GM18517 (cell line): Measurements from ENCODE around the gene CACNG4.
"Not testable (repeated sequence)": the region's sequence is repeated elsewhere in the genome, so short reads cannot be mapped to it uniquely, and the experiment has no call there.

Experiments
- ATAC-seq: cut with Tn5 transposase; IDR thresholded peaks from one replicate; pipeline ENCODE4 v1.9.1; 2021; ENCODE audit warnings: mild to moderate bottlenecking, moderate library complexity; ENCODE audit not compliant: unreplicated experiment

CACNG4 gene

DNA sequence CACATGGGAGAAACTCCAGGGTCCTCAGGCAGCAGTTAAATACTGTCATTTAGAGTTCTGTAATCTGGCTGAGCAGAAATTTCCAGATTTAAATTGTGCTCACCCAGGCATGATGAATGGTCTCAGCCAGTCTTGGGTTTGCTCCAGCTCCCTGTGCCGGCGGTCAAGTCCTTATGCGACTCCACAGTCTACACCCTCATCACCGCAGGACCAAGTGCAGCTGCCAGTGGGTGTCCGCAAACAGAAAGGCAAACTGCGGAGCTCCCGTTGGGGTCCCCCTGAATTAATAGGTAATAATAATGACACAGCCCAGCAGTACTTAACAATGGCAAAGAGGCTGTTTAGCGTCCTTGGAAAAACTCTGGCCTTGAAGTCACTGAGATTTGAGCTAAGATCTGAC is 3.9 kb upstream of the CACNG4 start:
- no peak for ATAC-seq

GRCh38 chr17:66963521-66963908 is 992 bp upstream of the CACNG4 start:
- ATAC-seq, result no peak

GRCh38 chr17:66964930-66965800 is 658 bp downstream of the CACNG4 start:
- ATAC-seq, result no peak

DNA sequence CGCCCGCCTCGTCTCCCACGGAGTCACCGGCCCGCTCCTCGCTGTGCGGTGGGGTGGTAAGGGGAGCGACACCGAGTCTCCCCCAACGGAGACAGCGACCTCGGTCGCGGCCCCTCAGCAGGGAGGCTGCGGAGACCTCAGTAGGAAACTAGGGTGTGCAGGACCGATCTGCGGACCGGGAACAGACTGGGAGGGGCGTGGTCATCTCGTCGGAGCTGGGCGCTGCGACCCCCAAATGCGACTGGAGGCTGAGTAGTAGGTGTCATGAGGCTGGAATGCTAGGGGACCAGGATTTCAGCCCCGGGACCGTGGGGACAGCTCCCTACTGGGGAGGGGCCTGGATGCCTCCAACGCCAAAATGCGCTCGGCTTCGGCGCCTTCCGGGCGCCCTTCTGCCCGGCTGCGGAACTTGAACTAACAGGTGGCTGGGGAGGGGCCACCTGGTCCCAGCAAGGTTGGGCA is 1.3 kb downstream of the CACNG4 start:
- no peak for ATAC-seq

DNA sequence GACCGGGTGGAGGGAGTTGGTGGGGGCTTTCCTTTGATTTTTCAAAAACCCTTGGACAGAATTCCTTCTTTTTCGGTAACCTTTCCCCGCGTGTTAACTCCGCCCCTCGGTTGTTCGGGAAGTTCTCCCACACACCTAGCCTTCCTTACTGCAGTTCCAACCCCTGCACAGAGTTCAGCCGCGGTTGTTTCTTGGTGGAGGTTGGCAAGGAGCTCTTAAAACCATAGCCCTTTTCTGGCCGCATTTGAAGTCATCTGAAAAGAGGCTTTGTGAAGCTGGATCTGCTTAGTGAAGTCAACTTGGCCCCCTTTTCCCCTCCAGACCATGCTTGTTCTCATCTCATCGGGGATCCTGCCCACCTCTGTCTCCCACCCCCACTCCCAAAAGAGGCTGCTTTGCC is 1.8 kb downstream of the CACNG4 start:
- ATAC-seq, result no peak

- ATAC-seq, result no peak
Measured at GRCh38 chr17:66966704-66967418, 2.4 kb downstream of the CACNG4 start.

DNA sequence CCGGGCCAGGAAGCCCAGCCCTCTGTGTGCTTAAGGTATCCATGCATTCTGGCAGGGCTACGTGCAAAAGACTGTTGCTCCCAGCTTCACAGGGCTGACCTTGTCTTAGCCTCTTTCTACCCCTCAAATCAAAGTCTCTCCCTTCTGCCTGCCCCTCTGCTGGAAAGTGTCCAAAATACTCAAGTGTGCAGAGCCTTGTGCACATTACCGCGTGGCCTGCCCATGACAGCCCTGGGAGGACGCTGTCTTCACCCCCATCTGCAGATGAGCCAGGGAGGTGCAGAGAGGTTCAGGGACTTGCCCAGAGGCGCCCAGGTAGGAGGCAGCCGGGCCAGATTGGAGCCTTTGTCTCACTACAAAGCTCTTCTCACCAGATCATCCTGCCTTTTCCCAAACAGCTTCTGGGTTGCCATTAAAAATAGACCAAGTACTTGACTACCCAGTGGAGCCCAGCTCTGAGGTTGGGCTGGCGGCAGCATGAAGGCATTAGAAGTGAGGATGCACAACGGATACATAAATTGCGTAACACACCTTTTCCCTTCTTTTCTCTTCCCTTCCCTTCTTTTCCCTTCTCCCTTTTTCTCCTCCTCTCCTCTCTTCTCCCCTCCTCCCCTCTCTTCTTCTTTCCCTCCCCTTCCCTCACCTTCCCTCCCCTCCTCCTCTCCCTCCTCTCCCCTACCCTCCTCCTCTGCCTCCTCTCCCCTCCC is 3.5 kb downstream of the CACNG4 start:
- ATAC-seq, result no peak

DNA sequence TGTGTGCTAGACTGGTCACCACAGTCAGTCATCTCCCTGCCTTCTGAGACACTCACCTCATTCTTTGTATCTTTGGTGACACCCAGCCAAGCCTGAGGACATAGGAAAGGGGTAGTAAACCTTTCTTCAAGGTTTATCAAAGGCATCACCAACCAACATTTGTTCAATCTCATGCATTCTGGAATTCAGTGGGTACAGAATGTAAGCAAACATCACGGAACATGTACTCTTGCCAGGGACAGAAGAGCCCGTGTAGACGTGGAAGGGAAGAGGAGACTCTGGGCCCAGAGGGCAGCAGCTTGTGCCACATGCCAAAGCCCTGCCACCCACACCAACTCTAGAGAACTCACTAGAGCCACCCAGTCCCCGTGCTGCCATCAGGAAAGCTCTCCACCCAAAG is 4.4 kb downstream of the CACNG4 start:
- no peak for ATAC-seq

DNA sequence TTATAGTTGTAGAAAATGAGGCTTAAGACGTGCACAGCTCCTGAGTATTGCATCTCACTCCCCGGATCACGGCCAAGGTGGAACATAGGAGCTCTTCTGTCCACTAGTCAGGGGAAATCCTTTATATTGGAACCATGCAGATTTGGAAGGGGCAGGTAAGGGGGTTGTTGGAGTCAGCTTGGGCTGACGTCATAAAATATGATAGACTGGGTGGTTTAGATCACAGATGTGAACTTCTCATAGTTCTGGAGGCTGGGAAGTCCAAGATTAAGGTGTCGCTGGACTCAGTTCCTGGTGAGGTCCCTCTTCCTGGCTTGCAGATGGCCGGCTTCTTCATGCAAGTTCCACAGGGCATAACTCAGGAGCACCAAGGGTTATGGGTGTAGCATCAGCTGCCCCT is 5.6 kb downstream of the CACNG4 start:
- no peak for ATAC-seq

DNA sequence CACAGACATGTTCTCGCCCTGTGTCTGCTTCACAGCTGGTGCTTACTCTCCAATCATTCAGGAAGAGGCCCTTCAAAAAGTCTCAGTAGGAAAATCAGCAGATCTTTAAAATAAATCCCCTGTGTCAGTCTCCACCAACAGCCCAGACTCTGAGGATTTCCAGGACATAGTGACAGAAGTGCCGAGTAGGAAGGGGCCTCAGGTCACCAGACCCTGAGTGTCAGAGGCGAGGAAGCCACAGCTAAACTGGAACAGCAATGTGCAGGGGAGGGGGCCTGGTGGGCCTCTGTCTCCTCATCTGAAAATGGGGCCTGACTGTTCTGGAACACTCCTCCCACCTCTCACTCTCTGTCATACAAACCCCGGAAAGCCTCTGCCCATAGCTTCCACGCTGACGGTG is 6.3 kb downstream of the CACNG4 start:
- ATAC-seq, result no peak

GRCh38 chr17:66971264-66971663 is 6.8 kb downstream of the CACNG4 start:
- no peak for ATAC-seq

DNA sequence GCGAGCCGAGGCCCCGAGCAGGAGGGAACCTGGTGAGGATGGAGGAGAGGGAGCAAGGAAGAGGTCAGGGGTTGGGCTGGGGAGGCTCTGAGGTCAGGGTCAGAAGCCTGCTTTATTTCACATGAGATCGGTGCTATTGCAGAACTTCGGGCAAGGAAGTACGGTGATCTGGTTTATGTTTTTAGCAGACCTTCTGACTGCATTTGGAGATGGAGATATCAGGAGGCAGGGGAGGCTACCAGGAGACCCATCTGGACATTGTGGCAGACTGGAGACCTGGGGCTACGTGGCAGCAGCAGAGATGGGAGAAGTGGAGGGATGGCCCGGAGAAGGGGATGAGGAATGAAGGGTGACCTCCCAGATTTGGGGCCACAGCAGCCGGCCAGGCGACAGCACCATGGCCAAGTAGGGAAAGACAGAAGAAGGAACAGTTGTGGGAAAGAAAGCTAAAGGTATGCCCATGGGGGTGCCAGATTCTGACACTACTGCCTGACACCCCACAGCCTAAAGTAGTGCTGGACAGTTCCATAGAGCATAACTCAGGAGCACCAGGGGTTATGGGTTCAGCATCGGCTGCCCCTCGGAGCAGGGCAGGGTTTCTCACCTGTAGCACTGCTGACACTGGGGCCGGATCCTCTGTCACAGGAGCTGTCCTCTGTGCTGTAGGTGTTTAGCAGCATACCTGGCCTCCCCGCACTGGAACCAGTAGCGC is 7.4 kb downstream of the CACNG4 start:
- ATAC-seq, result no peak

- not testable (repeated sequence) for ATAC-seq
Measured at GRCh38 chr17:66972442-66972830, 7.9 kb downstream of the CACNG4 start.

- ATAC-seq, result no peak
Measured at GRCh38 chr17:66975188-66975587, 10.7 kb downstream of the CACNG4 start.

DNA sequence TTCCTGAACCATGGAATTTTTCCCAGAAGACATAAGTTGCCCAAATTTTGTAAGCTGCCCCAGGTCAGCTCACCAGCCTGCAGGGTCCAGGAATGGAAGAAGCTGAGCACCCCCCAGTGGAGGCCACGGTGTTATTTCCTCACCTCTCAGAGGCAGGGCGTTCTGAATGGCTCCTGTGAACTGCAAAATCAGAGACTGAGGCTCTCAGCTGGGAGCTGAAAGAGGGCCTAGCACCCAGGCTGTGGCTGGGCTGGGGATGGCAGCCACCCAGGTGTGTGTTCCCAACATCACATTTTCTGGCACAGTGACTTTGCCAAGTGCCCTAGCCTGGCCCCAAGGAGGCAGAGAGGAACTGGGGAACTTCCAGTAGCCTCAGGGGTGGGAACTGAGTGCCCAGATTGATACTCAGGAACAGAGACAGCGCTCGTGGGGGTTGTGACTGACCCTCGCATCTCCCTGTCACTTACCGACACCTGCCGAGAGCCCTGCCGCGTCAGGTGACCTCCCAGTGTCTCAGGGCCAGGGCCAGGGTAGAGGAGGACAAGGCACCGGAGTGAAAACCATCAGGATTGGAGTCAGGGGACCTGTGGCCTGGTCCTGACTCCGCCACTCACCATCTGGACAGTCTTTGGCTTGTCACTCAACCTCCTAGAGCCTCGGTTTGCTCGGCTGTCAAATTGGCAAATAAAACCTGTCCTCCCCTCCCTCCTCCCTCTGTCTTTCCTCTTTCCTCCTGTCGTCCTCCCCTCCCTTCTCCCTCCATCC is 11.3 kb downstream of the CACNG4 start:
- no peak for ATAC-seq

GRCh38 chr17:66976379-66976663 is 11.8 kb downstream of the CACNG4 start:
- ATAC-seq, result no peak

DNA sequence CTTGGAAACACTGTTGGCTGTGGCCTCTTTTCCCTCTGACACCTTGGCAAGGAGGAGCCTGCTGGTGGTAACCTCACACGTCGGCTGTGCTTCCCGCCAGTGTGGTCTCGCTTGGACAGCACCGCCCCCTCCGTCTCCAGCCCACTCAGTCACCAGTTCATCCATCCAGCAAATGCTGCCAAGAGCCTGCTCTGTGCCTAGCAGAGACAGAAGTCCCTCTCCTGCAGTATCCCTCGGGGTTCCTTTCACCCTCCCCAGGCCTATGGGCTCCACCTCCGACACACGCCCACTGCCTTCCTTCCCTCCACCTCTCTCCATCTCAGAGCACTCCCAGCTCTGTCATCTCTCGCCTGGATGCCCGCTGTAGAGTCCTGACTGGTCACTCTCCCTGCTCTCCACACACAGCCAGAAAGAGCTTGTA is 12.3 kb downstream of the CACNG4 start:
- ATAC-seq, result no peak

DNA sequence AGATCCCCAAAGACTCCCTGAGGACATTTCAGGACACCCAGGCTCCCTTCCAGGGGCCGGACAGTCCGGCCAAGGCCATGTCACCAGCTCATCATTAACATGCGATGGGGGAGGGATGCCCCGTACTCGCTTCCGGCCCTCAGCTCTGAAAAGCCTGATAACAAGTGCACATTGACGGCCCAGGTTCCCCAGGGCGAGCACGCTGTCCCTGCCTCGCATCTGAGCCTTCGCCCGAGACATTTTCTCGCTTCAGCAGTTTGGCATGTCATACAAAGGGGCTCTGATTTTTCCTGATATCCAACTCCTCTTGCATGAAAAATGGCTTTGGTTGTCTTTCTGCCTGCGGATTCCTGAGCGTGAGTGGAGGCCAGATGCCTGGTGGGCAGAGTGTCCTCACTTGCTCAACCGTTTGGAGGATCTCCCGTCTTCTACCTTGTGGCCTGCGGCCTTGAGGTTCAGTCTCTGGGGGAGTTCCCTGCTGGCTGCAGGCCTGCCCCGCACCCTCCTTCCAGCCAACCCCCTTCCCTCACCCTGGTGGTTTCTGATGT is 14.1 kb downstream of the CACNG4 start:
- ATAC-seq, result no peak

DNA sequence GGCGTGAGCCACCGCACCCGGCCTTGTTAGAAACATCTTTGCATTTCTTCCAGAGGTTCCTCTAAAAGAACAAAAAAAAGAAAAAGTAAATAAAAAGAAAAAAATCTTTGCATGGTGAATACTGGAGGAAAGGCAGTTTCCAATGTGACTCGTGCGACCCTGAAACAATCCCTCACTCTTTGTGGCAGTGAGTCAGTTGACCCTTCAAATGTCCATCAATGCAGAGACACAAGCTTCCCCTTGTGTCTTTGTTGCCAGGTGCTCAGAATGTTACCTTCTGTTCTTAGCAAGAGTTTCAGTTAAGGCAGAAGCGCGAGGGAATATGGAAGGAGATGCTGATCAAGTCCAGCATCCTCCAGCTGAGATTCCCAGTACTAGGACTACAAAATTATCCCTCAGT is 16.4 kb downstream of the CACNG4 start:
- ATAC-seq, result no peak

DNA sequence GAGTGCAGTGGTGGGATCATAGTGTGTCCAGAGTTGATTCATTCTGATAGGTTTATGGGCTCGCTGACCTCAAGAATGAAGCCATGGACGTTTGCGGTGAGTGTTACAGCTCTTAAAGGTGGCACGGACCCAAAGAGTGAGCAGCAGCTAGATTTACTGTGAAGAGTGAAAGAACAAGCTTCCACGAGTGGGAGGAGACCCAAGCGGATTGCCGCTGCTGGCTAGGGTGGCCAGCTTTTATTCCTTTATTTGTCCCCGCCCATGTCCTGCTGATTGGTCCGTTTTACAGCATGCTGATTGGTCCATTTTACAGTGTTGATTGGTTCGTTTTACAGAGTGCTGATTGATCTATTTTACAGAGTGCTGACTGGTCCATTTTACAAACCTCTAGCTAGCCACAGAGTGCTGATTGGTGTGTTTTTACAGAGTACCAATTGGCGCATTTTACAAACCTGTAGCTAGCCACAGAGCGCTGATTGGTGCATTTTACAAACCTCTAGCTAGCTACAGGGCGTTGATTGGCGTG is 17.5 kb downstream of the CACNG4 start:
- no peak for ATAC-seq
